Nephron progenitor cell (in vitro differentiated cells): ENCODE data around the gene CAP2.
"Not testable (repeated sequence)": the region's sequence is repeated elsewhere in the genome, so short reads cannot be mapped to it uniquely, and the experiment has no call there.

ENCODE experiments used
- DNase-seq: peaks from one replicate; pipeline ENCODE4 v3.0.0; 2021
- H3K27ac Mint-ChIP-seq: 2 replicates; pipeline ENCODE4 v1.8.0; 2021; ENCODE audit warnings: mild to moderate bottlenecking, moderate library complexity, mixed read lengths
- H3K27me3 Mint-ChIP-seq: 2 replicates; pipeline ENCODE4 v1.8.0; 2021; ENCODE audit warnings: mild to moderate bottlenecking, low read depth, mixed read lengths; ENCODE audit not compliant: poor library complexity
- H3K36me3 Mint-ChIP-seq: 2 replicates; pipeline ENCODE4 v1.8.0; 2021; ENCODE audit warnings: low read depth, mixed read lengths
- H3K4me1 Mint-ChIP-seq: 2 replicates; pipeline ENCODE4 v1.8.0; 2021; ENCODE audit warnings: mixed read lengths
- H3K4me3 Mint-ChIP-seq: 2 replicates; pipeline ENCODE4 v1.8.0; 2021; ENCODE audit warnings: mild to moderate bottlenecking, moderate library complexity, mixed read lengths
- H3K9me3 Mint-ChIP-seq: 2 replicates; pipeline ENCODE4 v1.8.0; 2021; ENCODE audit warnings: mild to moderate bottlenecking, moderate library complexity, mixed read lengths
- TF ChIP-seq, protein P1 (sequence below): fragments of 200-600 bp; sonication (generic); IDR thresholded peaks from 2 replicates; pipeline ENCODE4 v1.5.0; 2021; ENCODE audit warnings: antibody characterized with exemption

CAP2 gene

GRCh38 chr6:17405944-17406245 is 12.5 kb downstream of the CAP2 start:
- peaks cover 37% of the 10 kb centered on the region for H3K36me3 Mint-ChIP-seq
- peak overlapping the region; percentile 72 for H3K27ac Mint-ChIP-seq
- no peak for DNase-seq
- H3K4me3 Mint-ChIP-seq: no peak overlapping the region
- peaks cover 18% of the 10 kb centered on the region for H3K9me3 Mint-ChIP-seq
- TF ChIP-seq, protein P1, sequence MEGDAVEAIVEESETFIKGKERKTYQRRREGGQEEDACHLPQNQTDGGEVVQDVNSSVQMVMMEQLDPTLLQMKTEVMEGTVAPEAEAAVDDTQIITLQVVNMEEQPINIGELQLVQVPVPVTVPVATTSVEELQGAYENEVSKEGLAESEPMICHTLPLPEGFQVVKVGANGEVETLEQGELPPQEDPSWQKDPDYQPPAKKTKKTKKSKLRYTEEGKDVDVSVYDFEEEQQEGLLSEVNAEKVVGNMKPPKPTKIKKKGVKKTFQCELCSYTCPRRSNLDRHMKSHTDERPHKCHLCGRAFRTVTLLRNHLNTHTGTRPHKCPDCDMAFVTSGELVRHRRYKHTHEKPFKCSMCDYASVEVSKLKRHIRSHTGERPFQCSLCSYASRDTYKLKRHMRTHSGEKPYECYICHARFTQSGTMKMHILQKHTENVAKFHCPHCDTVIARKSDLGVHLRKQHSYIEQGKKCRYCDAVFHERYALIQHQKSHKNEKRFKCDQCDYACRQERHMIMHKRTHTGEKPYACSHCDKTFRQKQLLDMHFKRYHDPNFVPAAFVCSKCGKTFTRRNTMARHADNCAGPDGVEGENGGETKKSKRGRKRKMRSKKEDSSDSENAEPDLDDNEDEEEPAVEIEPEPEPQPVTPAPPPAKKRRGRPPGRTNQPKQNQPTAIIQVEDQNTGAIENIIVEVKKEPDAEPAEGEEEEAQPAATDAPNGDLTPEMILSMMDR: no peak
- peaks cover 7% of the 10 kb centered on the region for H3K4me1 Mint-ChIP-seq
- no peaks in the 10 kb centered on the region for H3K27me3 Mint-ChIP-seq

DNA sequence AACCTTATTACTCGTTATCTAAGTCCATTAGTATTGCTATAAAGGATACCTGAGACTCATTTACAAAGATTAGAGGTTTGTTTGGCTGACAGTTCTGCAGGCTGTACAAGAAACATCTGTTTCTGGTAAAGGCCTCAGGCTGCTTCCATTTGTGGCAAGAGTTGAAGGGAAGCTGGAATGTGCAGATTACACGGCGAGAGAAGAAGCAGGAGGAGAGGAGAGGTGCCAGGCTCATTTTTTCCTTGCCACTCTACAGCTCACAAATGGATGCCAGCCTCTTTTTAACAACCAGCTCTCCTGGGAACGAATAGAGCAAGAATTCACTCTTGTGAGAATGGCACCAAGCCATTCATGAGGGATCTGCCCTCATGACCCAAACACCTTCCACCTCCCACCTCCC is 14.7 kb downstream of the CAP2 start:
- Mint-ChIP-seq H3K4me1 (peaks cover 7% of the 10 kb centered on the region), H3K9me3 (peaks cover 16% of the 10 kb centered on the region), H3K27ac (no peak overlapping the region), H3K36me3 (peaks cover 33% of the 10 kb centered on the region), H3K27me3 (no peaks in the 10 kb centered on the region), H3K4me3 (no peak overlapping the region)
- DNase-seq: no peak
- TF ChIP-seq, protein P1: no peak

DNA sequence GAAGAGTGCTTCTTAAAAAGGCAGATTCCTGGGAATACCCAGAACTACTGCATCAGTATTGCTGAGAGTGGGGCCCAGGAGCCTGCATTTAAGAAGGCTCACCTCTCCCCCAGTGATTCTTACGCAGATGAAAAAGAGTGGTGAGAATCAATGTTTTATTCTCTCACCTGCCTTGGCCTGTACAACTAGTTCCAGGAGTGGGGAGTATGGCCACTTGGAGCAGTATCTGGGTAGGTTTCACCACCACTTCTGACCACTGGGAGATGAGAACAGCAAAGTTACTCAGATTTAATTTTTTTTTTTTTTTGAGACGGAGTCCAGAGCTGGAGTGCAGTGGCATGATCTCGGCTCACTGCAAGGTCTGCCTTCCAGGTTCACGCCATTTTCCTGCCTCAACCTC is 16.9 kb downstream of the CAP2 start:
- H3K27me3 Mint-ChIP-seq: no peaks in the 10 kb centered on the region

GRCh38 chr6:17413313-17413750 is 19.9 kb downstream of the CAP2 start:
- no peak overlapping the region for H3K4me3 Mint-ChIP-seq
- peaks cover 25% of the 10 kb centered on the region for H3K4me1 Mint-ChIP-seq
- peaks cover 33% of the 10 kb centered on the region for H3K36me3 Mint-ChIP-seq
- no peaks in the 10 kb centered on the region for H3K27me3 Mint-ChIP-seq
- H3K27ac Mint-ChIP-seq: no peak overlapping the region
- DNase-seq: no peak
- peaks cover 23% of the 10 kb centered on the region for H3K9me3 Mint-ChIP-seq
- TF ChIP-seq, protein P1: no peak

More for the DNA sequence above, 16.9 kb downstream of the CAP2 start:
- peaks cover 7% of the 10 kb centered on the region for H3K4me1 Mint-ChIP-seq
- H3K27ac Mint-ChIP-seq: no peak overlapping the region
- no peak overlapping the region for H3K4me3 Mint-ChIP-seq
- H3K36me3 Mint-ChIP-seq: peaks cover 42% of the 10 kb centered on the region
- peaks cover 23% of the 10 kb centered on the region for H3K9me3 Mint-ChIP-seq
- TF ChIP-seq, protein P1: no peak
- DNase-seq: no peak

DNA sequence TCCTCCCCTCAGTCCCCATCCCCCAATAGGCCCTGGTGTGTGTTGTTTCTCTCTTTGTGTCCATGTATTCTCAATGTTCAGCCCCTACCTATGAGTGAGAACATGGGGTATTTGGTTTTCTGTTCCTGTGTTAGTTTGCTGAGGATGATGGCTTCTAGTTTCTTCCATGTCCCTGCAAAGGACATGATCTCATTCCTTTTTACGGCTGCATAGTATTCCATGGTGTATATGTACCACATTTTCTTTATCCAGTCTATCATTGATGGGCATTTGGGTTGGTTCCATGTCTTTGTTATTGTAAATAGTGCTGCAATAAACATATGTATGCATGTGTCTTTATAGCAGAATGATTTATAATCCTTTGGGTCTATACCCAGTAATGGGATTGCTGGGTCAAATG is 21.0 kb downstream of the CAP2 start:
- H3K27me3 Mint-ChIP-seq, H3K4me3 Mint-ChIP-seq: not testable (repeated sequence)
- peaks cover 31% of the 10 kb centered on the region for H3K36me3 Mint-ChIP-seq

GRCh38 chr6:17415321-17415720 is 21.9 kb downstream of the CAP2 start:
- DNase-seq: no peak
- peaks cover 15% of the 10 kb centered on the region for H3K9me3 Mint-ChIP-seq
- H3K4me1 Mint-ChIP-seq: peaks cover 33% of the 10 kb centered on the region
- H3K36me3 Mint-ChIP-seq: peaks cover 22% of the 10 kb centered on the region
- no peak overlapping the region for H3K4me3 Mint-ChIP-seq
- TF ChIP-seq, protein P1: no peak
- H3K27me3 Mint-ChIP-seq: no peaks in the 10 kb centered on the region
- no peak overlapping the region for H3K27ac Mint-ChIP-seq

More for the DNA sequence above, 21.0 kb downstream of the CAP2 start:
- peaks cover 23% of the 10 kb centered on the region for H3K9me3 Mint-ChIP-seq
- H3K4me1 Mint-ChIP-seq: peaks cover 33% of the 10 kb centered on the region
- not testable (repeated sequence) for H3K27ac Mint-ChIP-seq, DNase-seq
